Pulmonary artery endothelial cell (primary cell): ENCODE results near the gene MAMSTR. TPM values are rescaled to one million over a fixed set of nuclear protein-coding genes. Genes with fewer than 3 reads are reported as not detected.
"Not testable (repeated sequence)": the region's sequence is repeated elsewhere in the genome, so short reads cannot be mapped to it uniquely, and the experiment has no call there.

Source experiments
- DNase-seq: peaks from one replicate; pipeline ENCODE4 v3.0.0-alpha.2; 2011; ENCODE audit warnings: low read depth, low spot score
- total RNA-seq: library from RNA; depleted of rRNA; stranded (reverse); fragments of >200 nt; gene quantifications from 2 replicates; pipeline ENCODE4 v1.2.3, GENCODE V29; 2014

The MAMSTR gene, protein sequence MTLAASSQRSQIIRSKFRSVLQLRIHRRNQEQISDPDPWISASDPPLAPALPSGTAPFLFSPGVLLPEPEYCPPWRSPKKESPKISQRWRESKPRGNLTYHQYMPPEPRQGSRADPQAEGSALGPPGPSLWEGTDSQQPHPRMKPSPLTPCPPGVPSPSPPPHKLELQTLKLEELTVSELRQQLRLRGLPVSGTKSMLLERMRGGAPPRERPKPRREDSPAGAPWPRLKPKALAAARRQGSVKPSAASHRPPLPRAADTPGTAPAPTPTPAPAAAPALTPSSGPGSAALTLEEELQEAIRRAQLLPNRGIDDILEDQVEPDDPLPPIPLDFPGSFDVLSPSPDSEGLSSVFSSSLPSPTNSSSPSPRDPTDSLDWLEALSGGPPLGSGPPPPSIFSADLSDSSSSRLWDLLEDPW
- total RNA-seq = 0.14 and 0.20 TPM in 2 replicates

DNA sequence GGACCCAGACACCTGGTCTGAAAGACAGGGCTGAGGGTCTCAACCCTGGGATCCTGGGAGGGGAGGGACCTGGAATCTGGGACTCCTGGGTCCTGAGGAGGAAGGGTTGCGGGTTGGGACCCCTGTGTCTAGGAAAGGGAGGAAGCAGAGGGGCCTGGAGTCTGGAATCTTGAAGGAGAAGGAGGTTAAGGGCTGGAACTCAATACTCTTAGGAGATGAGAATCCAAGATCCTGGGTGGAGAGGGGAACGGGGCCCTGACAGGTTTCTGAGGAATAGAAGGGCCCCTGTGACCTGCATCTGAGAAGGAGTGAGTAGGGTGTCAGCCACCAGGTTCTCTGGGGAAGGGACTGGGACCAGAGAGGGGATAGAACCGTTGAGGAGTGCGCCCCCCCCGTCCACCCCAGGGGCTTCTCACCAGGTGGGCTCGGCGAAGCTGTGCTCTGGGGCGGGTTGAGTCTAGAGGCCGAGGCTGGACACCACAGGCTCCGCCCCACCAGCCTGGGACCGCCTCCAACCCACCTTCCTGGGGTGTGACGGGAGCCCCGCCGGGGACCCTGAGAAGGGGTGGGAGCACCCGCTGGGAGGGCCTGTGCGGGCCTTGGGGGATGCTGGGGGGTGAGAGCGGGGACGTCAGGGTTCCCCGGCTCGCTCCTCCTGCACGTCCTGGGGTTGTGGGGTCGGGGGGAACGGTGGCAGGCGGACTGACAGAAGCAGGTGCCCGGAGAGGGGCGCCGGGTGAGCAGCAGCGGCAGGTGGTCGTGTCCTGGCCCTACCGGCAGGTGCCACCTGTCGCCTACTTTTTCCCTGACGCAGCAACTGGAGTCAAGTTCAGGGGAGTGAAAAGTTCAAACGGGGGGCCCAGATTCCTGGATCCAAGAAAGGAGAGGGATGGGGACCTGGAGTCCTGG, at the start of gene MAMSTR:
Gene MAMSTR (minus strand): TSS at position 463 of the 909 bp plus-strand sequence. CDS start 694 bp downstream, outside the sequence.
- DNase-seq = no peak

DNA sequence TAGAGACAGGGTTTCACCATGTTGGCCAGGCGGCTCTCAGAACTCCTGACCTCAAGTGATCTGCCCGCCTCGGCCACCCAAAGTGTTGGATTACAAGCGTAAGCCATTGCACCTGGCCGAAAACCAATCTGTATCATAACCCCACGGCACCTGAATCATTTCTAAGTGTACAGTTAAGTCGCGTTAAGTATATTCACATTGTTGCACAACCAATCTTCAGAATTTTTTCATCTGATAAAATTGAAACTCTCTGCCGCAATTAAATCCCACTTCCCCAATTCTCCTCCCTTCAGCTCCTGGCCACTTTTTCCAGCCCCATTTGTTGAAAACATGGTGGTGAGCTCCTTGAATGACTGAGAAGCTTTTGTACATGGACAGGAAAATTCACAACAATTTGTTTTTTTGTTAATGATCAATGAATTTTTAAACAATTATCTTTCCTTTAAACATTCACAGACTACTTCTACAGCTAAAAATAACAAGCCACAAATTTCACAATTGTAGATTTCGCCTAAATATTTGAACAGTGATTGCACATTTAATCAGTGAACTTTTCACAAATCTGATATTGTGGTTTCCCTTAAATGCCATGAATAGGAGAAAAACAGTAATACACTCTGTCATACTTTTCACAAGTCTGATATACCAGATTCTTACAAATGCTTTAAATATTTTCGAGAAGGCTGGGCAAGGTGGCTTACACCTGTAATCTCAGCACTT, 49.6 kb upstream of the MAMSTR start:
- DNase-seq = no peak

DNA sequence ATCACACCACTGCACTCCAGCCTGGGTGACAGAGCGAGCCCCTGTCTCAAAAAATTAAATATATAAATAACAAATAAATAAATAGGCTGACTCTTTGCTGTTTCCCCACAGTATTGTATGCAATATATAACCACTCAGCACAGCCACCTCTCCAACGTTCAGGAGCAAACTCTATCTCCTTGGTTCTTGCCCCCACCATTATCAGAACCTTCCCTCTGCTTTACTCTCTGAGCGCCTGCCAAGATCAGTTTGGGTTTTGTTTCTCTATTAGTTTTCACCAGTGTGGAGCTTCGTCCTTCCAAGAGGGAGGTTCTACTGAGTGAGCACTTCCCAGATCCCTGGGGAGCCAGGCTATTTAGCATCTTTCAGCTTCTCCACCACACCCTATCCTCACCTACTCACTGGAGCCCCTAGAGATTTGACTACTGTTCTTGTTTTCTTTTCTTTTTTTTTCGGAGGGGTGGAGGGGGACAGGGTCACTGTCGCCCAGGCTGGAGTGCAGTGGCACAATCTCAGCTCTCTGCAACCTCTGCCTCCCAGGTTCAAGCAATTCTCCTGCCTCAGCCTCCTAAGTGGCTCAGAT, 48.7 kb upstream of the MAMSTR start:
- not testable (repeated sequence) for DNase-seq

DNA sequence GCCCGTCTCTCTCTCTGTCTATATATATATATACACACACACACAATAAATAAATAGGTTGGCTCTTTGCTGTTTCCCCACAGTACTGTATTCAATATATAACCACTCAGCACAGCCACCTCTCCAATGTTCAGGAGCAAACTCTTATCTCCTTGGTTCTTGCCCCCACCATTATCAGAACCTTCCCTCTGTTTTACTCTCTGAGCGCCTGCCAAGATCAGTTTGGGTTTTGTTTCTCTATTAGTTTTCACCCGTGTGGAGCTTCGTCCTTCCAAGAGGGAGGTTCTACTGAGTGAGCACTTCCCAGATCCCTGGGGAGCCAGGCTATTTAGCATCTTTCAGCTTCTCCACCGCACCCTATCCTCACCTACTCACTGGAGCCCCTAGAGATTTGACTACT, 46.3 kb upstream of the MAMSTR start:
- not testable (repeated sequence) for DNase-seq

DNA sequence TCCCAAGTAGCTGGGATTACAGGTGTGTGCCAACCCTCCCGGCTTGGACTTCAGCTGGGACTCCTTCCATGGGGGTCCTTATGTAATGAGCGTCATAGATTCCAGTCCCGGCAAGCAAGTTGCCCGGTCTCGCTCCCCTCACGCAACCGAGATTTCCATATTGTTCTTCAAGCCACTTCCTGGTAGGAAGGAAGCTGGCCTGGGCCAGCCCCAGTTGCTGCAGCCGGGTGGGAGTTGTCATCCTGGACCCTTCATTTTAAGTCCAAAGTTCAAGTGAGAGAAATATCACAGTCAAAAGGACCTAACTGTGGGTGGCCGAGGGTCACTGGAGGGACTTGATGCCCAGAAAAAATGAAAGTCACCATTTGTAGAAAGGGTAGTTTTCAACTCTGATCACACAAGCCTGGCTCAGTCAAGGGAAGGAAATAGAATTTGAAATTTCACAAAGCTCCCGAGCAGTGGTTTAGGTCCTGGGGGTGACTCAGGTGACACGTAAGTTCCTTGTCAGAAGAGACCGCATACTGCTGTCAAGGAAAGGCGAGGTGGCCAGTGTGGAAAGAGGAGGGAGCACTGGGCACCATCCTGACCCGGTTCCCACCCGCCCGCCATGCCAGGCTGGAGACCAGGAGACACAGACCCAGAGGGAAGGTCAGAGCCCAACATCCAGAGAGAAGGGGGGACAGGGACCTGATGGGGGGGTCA, 41.1 kb upstream of the MAMSTR start:
- DNase-seq = no peak

DNA sequence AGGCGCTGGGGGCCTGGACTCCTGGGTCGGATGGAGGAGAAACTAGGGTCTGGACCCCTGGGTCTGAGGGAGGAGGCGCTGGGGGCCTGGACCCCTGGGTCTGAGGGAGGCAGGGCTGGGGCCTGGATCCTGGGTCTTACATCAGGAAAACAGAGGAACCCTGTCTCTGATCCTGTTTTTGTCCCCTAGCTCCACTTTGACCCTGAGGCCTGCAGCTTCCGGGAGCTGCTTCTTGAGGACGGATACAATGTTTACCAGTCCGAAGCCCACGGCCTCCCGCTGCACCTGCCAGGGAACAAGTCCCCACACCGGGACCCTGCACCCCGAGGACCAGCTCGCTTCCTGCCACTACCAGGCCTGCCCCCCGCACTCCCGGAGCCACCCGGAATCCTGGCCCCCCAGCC, 38.2 kb upstream of the MAMSTR start:
- DNase-seq = no peak

DNA sequence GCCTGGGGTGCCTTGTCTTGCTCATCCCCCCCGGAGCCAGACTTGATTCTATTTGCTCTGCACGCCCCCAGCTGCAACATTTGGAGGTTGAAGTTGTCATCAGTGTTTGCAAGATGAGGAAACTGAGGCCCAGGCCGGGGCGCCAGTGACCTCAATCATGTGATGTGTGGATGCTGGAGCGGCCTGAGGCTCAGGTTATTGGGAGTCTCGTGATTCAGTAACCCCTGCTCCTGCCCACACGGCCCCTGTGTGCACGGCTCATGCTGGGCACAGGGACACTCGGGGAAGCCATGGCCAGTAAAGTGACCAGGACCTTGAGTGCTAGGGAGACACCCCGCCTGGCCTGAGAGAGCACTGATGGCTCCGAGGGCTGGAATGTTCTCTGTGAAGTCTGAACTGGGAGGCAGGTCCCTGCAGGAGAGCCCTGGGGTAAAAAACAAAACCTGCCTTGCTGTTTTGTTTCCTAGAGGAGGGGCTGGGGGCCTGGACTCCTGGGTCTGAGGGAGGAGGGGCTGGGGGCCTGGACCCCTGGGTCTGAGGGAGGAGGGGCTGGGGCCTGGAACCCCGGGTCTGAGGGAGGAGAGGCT, 37.7 kb upstream of the MAMSTR start:
- DNase-seq = no peak

DNA sequence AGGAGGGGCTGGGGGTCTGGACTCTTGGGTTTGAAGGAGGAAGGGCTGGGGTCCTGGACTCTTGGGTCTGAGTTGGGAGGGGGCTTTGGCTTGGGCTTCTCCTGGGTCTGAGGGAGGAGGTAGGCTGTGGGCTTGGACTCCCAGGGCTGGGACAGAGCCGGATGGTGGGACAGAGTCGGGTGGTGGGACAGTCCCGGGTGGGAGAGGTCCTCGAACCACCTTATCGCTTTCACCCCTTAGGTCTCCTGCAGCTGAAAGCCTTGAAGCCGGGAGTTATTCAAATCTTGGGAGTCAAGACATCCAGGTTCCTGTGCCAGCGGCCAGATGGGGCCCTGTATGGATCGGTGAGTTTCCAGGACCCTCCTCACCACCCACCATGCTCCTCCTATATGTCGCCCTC, 37.2 kb upstream of the MAMSTR start:
- DNase-seq = no peak

DNA sequence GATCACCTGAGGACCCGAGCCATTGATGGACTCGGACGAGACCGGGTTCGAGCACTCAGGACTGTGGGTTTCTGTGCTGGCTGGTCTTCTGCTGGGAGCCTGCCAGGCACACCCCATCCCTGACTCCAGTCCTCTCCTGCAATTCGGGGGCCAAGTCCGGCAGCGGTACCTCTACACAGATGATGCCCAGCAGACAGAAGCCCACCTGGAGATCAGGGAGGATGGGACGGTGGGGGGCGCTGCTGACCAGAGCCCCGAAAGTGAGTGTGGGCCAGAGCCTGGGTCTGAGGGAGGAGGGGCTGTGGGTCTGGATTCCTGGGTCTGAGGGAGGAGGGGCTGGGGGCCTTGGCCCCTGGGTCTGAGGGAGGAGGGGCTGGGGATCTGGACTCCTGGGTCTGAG, 36.7 kb upstream of the MAMSTR start:
- no peak for DNase-seq

DNA sequence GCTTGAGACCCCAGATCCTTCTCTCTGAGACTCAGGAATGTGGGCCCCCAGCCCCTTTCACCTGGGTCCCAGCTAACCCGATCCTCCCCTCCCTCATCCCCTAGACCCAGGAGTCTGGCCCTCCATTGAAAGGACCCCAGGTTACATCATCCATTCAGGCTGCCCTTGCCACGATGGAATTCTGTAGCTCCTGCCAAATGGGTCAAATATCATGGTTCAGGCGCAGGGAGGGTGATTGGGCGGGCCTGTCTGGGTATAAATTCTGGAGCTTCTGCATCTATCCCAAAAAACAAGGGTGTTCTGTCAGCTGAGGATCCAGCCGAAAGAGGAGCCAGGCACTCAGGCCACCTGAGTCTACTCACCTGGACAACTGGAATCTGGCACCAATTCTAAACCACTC, 36.3 kb upstream of the MAMSTR start:
- DNase-seq = no peak

DNA sequence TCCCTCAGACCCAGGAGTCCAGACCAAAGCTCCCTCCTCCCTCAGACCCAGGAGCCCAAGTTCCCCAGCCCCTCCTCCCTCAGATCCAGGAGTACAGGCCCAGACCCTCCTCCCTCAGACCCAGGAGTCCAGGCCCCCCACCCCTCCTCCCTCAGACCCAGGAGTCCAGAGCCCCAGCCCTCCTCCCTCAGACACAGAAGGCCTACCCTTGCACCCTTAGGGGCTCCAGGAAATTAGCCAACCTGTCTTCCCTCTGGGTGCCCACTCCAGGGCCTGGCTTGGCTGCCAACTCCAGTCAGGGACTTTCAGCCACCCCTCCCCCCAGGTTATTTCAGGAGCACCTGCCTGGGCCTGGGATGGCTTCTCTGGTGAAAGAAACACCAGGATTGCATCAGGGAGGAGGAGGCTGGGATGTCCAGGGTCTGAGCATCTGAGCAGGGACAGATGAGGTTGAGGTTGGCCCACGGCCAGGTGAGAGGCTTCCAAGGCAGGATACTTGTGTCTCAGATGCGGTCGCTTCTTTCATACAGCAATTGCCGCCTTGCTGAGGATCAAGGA, 35.6 kb upstream of the MAMSTR start, which contains the start of gene FGF21:
Gene FGF21 (plus strand): TSS at position 441 of the 558 bp plus-strand sequence. CDS start 713 bp downstream, outside the sequence.
- no peak for DNase-seq

DNA sequence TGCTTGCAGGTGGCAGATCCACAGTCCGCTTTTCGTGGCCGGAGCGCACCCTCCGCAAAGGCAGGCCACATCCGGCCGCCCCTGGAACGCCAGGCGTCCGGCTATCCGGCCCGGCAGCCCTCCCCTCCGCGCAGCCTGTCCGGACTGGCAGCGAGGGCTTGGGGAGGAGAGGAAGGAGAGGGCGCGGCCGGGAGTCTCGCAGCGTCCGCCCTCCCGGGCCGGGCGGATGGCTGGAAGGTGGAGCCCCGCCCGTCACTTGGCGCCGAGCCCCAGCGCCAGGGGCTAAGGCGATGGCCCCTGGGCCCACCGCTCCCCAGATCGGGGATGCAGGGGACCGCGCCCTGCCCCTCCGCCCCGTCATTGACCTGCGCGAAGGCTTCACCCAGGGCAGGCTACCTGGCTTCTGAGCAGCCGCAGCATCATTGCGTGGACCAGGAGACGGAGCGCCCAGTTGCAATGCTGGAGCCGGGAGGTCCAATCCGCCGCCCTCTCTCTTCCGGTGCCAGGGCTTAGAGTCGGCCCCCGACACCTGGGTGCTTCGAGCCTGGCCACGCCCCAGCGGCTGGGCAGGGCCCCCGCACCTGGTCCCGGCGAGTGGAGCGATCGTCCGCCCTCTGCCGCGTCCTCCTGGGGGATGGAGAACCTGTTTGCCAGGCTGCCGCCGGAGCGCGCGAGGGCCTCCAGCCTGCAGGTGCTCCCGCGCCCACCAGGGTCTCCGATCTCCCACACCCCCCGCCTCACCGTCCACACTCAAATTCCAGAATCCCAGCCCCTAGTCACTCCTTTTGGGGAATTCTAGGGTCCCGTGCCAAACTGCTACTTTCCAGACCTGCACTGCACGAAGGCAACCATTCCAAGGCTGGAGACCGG, 33.2 kb upstream of the MAMSTR start, which contains the start of gene FUT1:
Gene FUT1 (minus strand): TSS at position 146 of the 870 bp plus-strand sequence. CDS start 1,360 bp downstream, outside the sequence.
- DNase-seq = no peak

DNA sequence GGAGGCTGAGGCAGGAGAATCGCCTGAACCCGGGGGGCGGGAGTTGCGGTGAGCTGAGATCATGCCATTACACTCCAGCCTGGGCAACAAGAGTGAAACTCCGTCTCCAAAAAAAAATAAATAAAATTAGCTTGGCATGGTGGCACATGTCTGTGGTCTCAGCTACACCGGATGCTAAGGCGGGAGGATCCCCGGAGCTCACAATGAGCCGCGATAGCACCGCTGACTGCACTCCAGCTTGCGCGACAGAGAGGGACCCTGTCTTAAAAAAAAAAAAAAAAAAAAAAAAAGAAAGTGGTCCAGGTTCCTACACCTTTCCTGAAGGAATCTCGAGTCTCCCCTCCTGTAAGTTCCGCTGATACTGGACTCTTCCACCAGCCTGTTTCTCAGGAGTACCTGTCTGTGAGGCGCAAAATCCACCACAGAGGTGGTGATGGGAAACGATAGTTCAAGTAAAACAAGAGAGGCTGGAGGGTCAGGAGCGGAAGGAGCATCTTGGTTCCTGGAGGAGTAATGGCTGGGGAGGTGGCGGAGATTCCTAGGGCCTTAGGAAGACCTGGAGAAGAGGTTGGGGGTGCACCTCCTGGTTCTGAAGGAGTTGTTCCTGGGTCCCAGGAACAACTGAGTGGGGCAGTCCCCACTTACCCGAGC, 32.4 kb upstream of the MAMSTR start:
- no peak for DNase-seq

DNA sequence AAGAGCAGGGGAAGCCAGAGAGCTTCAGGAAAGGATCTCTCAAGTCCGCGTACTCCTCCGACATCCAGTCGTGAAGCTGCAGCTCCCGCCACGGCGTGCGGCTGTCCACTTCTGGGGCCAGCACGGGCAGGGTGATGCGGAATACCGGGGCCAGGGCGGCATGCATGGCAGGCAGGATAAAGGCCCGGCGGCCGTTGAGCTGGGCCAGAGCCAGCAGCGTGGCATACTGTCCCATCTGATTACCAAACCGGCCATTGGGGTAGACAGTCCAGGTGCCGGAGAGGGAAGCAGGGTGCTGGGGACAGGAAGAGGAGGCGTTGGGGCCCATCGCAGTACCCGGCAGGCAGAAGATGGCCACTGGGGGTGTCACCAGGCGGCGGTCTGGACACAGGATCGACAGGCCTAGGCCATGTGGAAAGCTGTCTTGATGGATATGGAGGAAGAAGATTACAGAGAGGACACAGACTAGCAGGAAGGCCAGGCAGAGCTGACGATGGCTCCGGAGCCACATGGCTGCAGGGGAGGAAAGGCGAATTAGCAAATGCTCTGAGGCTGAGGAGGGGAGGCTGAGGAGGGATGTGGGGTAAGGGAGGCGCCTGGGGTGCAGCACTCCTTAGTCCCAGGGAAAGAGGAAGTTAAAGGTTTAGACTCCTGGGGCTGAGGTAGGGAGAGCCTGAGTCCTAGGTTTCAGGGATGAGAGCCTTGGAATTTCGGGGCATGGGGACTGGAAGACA, 31.4 kb upstream of the MAMSTR start:
- DNase-seq = no peak

DNA sequence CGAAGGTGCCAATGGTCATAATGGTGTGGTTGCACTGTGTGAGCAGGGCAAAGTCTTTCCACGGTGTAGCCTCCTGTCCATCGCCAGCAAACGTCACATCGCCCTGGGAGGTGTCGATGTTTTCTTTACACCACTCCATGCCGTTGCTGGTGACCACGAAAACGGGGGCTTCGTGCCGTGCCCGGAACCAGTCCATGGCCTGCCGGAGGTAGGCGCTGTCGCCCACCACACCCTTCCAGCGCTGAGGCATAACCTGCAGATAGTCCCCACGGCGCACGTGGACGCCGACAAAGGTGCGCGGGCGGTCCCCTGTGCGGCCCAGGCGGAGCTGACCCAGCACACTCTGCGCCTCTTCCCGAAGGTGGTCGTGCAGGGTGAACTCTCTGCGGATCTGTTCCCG, 30.8 kb upstream of the MAMSTR start:
- no peak for DNase-seq

DNA sequence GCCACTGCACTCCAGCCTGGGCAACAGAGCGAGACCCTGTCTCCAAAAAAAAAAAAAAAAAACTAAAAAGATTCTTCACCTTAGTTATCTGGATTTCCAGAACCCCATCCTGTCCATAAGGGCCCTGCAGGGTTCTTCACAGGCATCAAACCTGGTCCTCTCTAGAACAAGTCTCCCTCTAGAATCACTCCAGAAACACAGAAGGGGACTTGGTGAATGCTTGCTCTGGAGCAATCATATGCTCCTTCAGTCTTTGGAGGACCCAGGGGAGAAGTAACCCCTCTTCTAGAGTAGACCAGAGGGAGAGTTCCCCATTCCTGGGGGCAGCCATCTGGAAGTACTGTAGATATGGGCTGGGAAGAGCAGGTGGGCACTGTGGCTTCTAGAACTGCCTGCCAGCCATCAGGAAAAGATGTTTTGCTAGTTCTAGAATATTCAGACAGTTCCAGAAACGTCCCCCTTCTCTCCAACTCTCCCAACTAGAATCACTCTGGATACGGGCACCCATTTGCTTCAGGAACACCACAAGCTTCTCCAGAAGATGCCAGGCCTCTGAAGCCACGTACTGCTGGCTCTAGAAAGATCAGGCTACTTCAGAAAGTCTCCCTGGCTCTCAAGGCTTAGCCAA, 30.2 kb upstream of the MAMSTR start:
- no peak for DNase-seq
